Stimulated activated CD8-positive, alpha-beta memory T cell treated with anti-CD3 and anti-CD28 coated beads, Interleukin-12 subunit alpha, Interleukin-12 subunit beta, amount 100 ng/mL, for 24 hours (primary cell): ENCODE results near the gene SEL1L3.

ENCODE experiments used
- DNase-seq: peaks from one replicate; pipeline ENCODE4 v3.0.0-alpha.2; 2020; ENCODE audit errors: extremely low read depth

Gene SEL1L3

GRCh38 chr4:25750874-25751273 lies 111.9 kb downstream of the SEL1L3 start:
- no peak for DNase-seq

- no peak for DNase-seq
These were observed 113.5 kb downstream of the SEL1L3 start for GRCh38 chr4:25749150-25749794.

- no peak for DNase-seq
These were observed 118.8 kb downstream of the SEL1L3 start for GRCh38 chr4:25743971-25744370.

- no peak for DNase-seq
These were observed 133.2 kb downstream of the SEL1L3 start for GRCh38 chr4:25729564-25729963.

- no peak for DNase-seq
These were observed 133.9 kb downstream of the SEL1L3 start for GRCh38 chr4:25728886-25729285.

GRCh38 chr4:25727711-25728493 lies 134.9 kb downstream of the SEL1L3 start:
- DNase-seq, result no peak

GRCh38 chr4:25725870-25726269 lies 136.9 kb downstream of the SEL1L3 start:
- no peak for DNase-seq

GRCh38 chr4:25723409-25723808 lies 139.4 kb downstream of the SEL1L3 start:
- DNase-seq, result no peak

GRCh38 chr4:25722964-25723363 lies 139.8 kb downstream of the SEL1L3 start:
- DNase-seq, result no peak

GRCh38 chr4:25713812-25714211 lies 149.0 kb downstream of the SEL1L3 start:
- DNase-seq, result no peak

- DNase-seq, result no peak
These were observed 150.2 kb downstream of the SEL1L3 start for GRCh38 chr4:25712611-25713010.

GRCh38 chr4:25710637-25711036 lies 152.2 kb downstream of the SEL1L3 start:
- DNase-seq, result no peak

- no peak for DNase-seq
These were observed 158.3 kb downstream of the SEL1L3 start for GRCh38 chr4:25704516-25704915.

GRCh38 chr4:25703731-25704388 lies 158.9 kb downstream of the SEL1L3 start:
- no peak for DNase-seq

GRCh38 chr4:25702848-25703247 lies 159.9 kb downstream of the SEL1L3 start:
- no peak for DNase-seq

GRCh38 chr4:25700661-25701060 lies 162.1 kb downstream of the SEL1L3 start:
- no peak for DNase-seq

GRCh38 chr4:25697516-25697915 lies 165.3 kb downstream of the SEL1L3 start:
- no peak for DNase-seq
